Large intestine (tissue), 3 donors: ENCODE results near the gene SLC12A3. TPM values are rescaled to one million over a fixed set of nuclear protein-coding genes. Genes with fewer than 3 reads are reported as not detected.

Source experiments
- DNase-seq, 2 donors: peaks; one replicate each; pipeline versions ENCODE4 v3.0.0 to v3.0.0-alpha.2; 2013
- H3K27ac ChIP-seq: one replicate; pipeline ENCODE4 v1.5.1; 2013; ENCODE audit warnings: low read length
- H3K27me3 ChIP-seq: 2 replicates; pipeline ENCODE4 v1.6.1; 2013; ENCODE audit warnings: low read length; ENCODE audit not compliant: control insufficient read depth, insufficient read depth
- H3K36me3 ChIP-seq: 2 replicates; pipeline ENCODE4 v1.6.1; 2013; ENCODE audit warnings: low read length; ENCODE audit not compliant: control insufficient read depth, insufficient read depth
- H3K4me1 ChIP-seq: one replicate; pipeline ENCODE4 v1.6.1; 2013; ENCODE audit warnings: low read length; ENCODE audit not compliant: control insufficient read depth, insufficient read depth
- H3K4me3 ChIP-seq: one replicate; pipeline ENCODE4 v1.5.1; 2013; ENCODE audit warnings: low read length
- H3K9me3 ChIP-seq: one replicate; pipeline ENCODE4 v1.6.1; 2013; ENCODE audit warnings: mild to moderate bottlenecking, low read depth, low read length, moderate library complexity; ENCODE audit not compliant: control insufficient read depth
- WGBS: methylation state at CpG from one replicate; pipeline ENCODE4 v1.1.5; 2013; ENCODE audit warnings: low lambda C conversion rate; ENCODE audit not compliant: insufficient coverage; 5-methylcytosine and 5-hydroxymethylcytosine counted together
- polyA plus RNA-seq: library from polyadenylated mRNA; unstranded; fragments of 120-200 nt; gene quantifications from one replicate; pipeline ENCODE4 v1.2.1, GENCODE V29; 2013

The SLC12A3 gene
- polyA plus RNA-seq, 1 donor, result 0.21 TPM

DNA sequence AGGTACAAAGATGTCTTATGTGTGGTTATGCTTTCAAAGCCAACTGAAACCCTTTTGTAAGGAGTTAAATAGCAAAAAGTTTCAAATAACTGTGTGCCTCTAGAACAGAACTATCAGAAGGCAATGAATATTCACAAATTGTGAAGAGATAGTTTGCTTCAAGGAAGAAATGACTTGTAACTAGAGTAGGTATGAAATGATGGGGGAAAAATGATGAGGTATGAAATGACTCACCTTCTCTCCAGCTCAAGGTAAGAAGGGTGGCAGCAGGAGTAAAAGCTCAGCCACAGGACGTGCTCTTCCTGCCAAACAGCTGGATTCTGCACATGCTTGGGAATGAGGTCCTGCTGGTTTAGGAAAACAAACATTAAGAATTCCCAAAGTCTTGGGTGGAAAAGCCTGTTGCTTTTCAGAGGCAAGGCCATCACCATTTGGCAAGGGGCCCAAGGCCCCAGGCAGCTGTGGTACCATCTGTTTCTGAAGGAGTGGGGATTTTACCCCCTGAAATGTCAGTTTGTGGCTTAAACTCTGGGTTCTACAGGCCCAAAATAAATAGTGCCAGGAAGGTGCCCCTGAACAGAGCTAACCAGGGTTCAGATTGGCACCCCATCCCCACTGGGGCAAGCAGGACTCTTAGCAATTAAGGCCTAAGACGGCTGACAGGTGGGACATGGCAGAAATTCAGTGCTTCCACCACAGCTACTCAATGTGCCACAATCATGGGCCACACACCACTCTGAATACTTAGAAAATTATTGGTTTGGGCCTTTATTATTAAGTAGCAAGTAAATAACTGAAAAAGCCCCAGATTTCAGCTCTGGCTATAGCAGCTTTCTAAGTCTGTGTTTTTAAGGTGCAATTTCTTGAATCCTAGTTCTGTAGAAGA, 80.2 kb downstream of the SLC12A3 start:
- H3K27ac ChIP-seq, result no peak overlapping the region
- H3K9me3 ChIP-seq, result no peaks in the 10 kb centered on the region
- no peak for DNase-seq
- WGBS, result no CpG with 5 or more reads among the region's 2 CpGs
- no peaks in the 10 kb centered on the region for H3K4me1 ChIP-seq
- H3K36me3 ChIP-seq, result peaks cover 53% of the 10 kb centered on the region
- H3K27me3 ChIP-seq, result no peaks in the 10 kb centered on the region
- H3K4me3 ChIP-seq, result no peak overlapping the region

DNA sequence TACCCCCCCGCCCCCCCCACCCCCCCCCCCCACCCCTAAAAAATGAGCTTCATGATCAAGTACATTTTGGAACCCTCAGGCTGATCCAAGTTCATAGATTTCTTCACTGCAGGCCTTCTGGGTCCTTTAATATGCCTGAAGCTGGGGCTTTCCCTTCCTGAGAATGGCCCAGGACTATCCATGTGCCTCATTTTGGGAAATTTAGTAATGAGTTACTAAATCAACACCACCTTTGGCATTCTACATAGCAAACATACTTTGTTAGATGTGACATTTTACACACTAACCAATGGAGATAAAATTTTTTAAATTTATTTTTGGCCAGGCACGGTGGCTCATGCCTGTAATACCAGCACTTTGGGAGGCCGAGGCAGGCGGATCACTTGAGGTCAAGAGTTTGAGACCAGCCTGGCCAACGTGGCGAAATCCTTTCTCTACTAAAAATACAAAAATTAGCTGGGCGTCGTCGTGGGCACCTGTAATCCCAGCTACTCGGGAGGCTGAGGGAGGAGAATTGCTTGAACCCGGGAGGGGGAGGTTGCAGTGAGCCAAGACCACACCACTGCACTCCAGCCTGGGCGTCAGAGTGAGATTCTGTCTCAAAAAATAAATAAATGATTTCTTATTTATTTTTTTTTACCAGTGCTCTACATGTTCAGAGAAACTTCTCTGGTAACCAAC, 81.0 kb downstream of the SLC12A3 start:
- no peaks in the 10 kb centered on the region for H3K9me3 ChIP-seq
- peaks cover 45% of the 10 kb centered on the region for H3K36me3 ChIP-seq
- no peak overlapping the region for H3K27ac ChIP-seq
- H3K27me3 ChIP-seq, result no peaks in the 10 kb centered on the region
- DNase-seq, result no peak
- no CpG with 5 or more reads among the region's 12 CpGs for WGBS
- no peak overlapping the region for H3K4me3 ChIP-seq
- H3K4me1 ChIP-seq, result no peaks in the 10 kb centered on the region

DNA sequence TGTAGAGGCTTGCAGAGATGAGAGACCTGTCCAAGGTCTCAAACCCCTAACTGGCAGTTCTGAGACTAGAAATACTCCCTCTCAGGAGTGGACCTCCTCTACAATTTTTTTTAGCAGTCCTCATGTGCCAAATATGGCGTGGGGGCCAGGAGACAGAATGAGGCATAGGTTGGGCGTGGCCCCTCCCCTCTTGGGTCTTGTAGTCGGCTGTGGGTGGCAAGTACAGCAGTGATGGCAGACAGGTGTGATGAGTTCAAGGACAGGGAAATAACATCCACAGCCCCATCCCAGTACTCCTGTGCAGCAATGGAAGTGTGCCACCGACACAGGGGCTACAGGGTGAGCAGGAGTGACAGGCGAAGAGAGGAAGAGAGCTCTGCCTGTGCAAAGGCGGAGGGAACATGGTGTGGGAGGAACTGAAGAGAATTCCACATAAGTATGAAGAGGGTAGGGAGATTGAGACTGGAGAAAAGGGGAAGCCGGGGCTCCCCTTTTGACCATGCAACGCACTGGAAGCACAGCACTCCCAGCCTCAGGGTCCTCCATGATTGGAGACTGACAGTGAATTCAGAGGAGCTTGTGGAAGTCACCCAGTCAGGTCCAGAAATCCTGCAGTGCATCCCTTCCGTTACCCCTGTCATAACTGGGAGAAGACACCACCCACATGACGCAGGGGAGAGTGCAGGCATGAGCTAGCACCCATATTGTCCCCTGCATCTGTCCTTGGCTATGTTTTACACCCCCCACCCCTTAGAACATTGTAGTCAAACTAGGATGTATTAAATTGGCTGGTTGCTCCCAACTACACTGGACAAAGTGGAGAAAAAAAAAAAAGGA, 82.0 kb downstream of the SLC12A3 start:
- no peaks in the 10 kb centered on the region for H3K27me3 ChIP-seq
- 100% methylated on average over 1 of the region's 10 CpGs for WGBS
- no peak for DNase-seq
- no peak overlapping the region for H3K27ac ChIP-seq
- H3K4me1 ChIP-seq, result no peaks in the 10 kb centered on the region
- no peak overlapping the region for H3K4me3 ChIP-seq
- H3K36me3 ChIP-seq, result peaks cover 36% of the 10 kb centered on the region
- no peaks in the 10 kb centered on the region for H3K9me3 ChIP-seq

DNA sequence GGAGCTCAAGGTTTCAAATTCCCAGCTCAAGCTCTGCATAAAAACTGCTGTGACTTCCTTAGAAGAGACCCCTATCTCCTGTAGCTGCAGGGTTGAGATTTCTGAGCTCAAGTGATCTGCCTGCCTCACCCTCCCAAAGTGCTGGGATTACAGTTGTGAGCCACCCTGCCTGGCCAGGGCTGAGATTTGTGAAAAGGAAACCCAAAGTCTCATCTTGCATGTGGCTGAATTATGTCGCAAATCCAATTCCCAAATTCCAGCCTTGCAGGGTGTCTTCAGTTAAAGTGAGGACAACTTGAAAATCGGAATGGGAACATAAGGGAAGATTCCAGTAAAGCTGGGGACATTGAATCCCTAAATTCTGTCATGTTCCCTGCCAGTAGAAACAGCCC, 82.6 kb downstream of the SLC12A3 start:
- H3K4me1 ChIP-seq, result no peaks in the 10 kb centered on the region
- H3K36me3 ChIP-seq, result peaks cover 30% of the 10 kb centered on the region
- no peak overlapping the region for H3K27ac ChIP-seq
- H3K9me3 ChIP-seq, result no peaks in the 10 kb centered on the region
- WGBS, result no CpG with 5 or more reads among the region's 2 CpGs
- H3K27me3 ChIP-seq, result no peaks in the 10 kb centered on the region
- H3K4me3 ChIP-seq, result no peak overlapping the region
- no peak for DNase-seq

DNA sequence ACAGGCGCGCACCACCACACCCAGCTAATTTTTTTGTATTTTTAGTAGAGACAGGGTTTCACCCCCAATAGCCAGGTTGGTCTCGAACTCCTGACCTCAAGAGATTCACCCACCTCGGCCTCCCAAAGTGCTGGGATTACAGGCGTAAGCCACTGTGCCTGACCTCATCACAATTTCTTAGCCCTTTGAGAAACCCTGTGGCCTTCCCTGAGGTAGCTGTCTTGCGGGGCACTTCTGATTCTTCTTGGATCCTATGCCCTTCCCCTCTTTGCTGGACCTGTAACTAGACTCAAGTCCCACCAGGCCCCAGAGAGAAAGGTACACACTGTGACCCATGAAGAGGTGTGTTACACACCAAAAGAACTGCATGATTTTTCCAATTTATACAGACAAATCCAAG, 83.2 kb downstream of the SLC12A3 start:
- 60% methylated on average over 1 of the region's 6 CpGs for WGBS
- H3K4me1 ChIP-seq, result no peaks in the 10 kb centered on the region
- H3K27ac ChIP-seq, result no peak overlapping the region
- no peak for DNase-seq
- H3K9me3 ChIP-seq, result no peaks in the 10 kb centered on the region
- no peaks in the 10 kb centered on the region for H3K27me3 ChIP-seq
- peaks cover 24% of the 10 kb centered on the region for H3K36me3 ChIP-seq
- no peak overlapping the region for H3K4me3 ChIP-seq

DNA sequence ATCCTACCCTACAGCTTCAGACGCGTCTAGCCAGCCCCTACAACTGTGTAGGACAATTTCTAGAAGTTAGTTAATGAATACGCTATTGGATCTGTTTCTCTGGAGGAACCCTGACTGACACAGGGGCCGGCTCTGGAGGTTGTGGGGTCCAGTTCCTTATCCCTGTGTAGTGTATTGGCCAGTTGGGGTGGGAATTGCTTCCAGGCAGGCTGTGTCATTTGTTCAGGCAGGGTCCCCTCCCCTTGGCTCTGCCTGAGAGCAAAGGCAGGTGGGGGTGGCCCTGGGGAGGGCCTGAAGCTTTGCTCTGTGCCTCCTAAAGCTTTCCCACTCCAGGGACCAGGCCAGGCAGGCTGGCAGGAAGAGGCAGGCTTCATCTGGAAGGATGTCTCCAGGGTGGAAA, 85.0 kb downstream of the SLC12A3 start:
- WGBS, result no CpG with 5 or more reads among the region's 4 CpGs
- Histone ChIP-seq H3K4me1 (no peaks in the 10 kb centered on the region), H3K36me3 (peaks cover 7% of the 10 kb centered on the region), H3K27me3 (no peaks in the 10 kb centered on the region), H3K9me3 (no peaks in the 10 kb centered on the region), H3K27ac (no peak overlapping the region), H3K4me3 (no peak overlapping the region)
- no peak for DNase-seq

DNA sequence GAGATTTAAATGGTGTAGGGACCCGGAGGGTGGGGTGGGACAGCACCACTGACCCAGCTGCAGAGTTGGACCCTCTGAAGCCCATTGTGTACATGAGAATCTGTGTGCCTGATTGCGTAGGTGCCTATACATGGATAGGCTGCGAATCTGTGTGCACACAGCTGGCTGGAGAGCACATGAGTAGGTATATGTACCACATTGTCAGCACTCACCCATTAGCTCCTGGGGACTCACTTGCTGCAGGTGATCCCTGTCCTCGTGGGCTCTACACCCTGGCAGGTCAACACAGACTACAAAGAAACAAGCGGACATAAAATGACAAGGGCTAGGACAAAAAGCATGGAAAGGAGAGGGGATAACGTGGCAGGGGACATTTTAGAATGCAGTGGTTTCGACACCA, 85.4 kb downstream of the SLC12A3 start:
- peaks cover 3% of the 10 kb centered on the region for H3K36me3 ChIP-seq
- no peaks in the 10 kb centered on the region for H3K4me1 ChIP-seq
- DNase-seq, result no peak
- 79% methylated on average over 2 of the region's 7 CpGs for WGBS
- H3K27ac ChIP-seq, result no peak overlapping the region
- no peaks in the 10 kb centered on the region for H3K9me3 ChIP-seq
- no peak overlapping the region for H3K4me3 ChIP-seq
- no peaks in the 10 kb centered on the region for H3K27me3 ChIP-seq

DNA sequence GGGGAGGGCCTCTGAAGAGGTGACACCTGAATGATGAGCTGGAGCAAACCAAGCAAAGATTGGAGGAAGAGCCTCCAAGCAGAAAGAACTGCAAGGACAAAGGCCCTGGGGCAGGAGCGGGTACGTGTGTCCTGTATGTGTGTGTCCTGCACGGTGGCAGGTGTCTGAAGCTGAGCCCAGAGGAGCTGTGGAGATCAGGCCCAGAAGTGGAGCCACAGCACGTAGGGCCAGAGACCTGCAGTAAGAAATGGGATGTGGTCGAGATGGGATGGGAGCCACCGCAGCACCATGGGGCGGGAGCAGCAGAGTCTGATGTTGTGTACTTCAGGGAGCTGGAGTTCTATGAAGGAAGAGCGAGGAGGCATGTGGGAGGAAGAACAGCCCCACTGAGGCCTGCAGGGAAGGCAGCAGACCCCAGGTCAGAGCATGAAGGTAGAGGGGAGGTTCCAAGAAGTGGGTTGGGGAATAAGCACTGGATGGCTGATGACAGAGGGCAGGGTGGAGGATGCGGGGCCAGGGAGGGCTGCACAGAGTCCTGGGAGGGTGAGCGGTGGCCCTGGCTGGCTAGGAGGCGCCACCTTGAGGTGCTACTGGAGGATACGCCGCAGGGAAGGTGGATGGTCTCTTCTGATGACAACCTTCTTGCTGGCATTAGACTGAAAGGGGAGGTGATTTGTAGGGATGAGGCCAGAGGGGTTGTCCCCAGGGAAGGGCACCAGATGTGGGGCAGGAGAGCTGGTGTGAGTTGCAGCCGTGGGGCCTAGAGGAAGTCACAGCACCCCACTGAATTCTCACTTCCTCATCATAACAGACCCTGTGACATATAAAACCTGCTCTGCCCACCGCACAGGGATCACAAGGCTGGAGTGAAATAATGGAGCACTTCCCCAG, 86.1 kb downstream of the SLC12A3 start:
- Histone ChIP-seq H3K27me3 (no peaks in the 10 kb centered on the region), H3K27ac (no peak overlapping the region), H3K4me3 (no peak overlapping the region), H3K36me3 (peaks cover 2% of the 10 kb centered on the region), H3K9me3 (no peaks in the 10 kb centered on the region), H3K4me1 (no peaks in the 10 kb centered on the region)
- peak in 1 of 2 donors; percentile 22 for DNase-seq
- no CpG with 5 or more reads among the region's 15 CpGs for WGBS

DNA sequence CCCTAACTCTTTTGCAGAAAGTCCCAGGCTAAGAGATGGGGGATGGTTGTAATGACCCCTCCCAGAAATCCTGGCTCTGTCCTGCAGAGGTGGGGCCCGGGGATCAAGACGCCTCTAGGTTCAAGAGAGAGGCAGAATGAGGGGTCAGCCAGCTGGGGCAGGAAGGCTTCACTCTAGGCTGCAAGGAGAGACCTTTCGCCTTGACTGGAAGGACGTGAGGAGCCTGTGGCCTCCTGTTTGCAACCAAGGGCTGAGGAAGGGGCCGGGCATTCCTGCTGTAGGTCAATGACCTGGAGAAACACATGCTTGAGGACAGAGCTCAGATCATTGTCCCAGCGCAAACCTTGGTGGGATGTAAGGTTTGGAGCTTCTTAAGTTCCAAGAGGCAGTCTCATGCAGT, 88.0 kb downstream of the SLC12A3 start:
- Histone ChIP-seq H3K4me1 (no peaks in the 10 kb centered on the region), H3K27me3 (no peaks in the 10 kb centered on the region), H3K9me3 (no peaks in the 10 kb centered on the region), H3K4me3 (no peak overlapping the region), H3K36me3 (no peaks in the 10 kb centered on the region), H3K27ac (no peak overlapping the region)
- no CpG with 5 or more reads among the region's 6 CpGs for WGBS
- DNase-seq, result no peak
